Omental fat pad (tissue), 4 donors: ENCODE results near the gene SPON2. TPM values are rescaled to one million over a fixed set of nuclear protein-coding genes. Genes with fewer than 3 reads are reported as not detected.

Experiments used
- ATAC-seq: fragments of 150-250 bp; one replicate; pipeline ENCODE4 v1.9.1; 2016; ENCODE audit warnings: mild to moderate bottlenecking, moderate library complexity; ENCODE audit not compliant: low FRiP score
- DNase-seq: peaks from one replicate; pipeline ENCODE4 v3.0.0-alpha.2; 2019; ENCODE audit warnings: low spot score
- CTCF ChIP-seq, 3 donors: fragments of 450-650 bp; IDR thresholded peaks; one replicate each; pipeline ENCODE4 v1.5.1; 2016 to 2017; ENCODE audit warnings: antibody characterized with exemption in 3 of 3, mild to moderate bottlenecking in 3 of 3, moderate library complexity in 2 of 3
- total RNA-seq, 4 donors: library from RNA; depleted of rRNA; stranded (reverse); fragments of >200 nt; gene quantifications; one replicate each; pipeline ENCODE4 v1.1.0, GENCODE V29; 2016

SPON2 gene
- total RNA-seq, 4 donors from 2014 or later, result 14.2 to 99.5 (median 30.1) TPM

GRCh38 chr4:1176398-1177273 is 4.3 kb upstream of the SPON2 start:
- DNase-seq, result no peak
- no peak for TF ChIP-seq CTCF (IDR thresholded peaks at IDR 0.05)
- no peak for ATAC-seq

GRCh38 chr4:1175635-1176229 is 3.3 kb upstream of the SPON2 start:
- DNase-seq (no peak), ATAC-seq (no peak)
- no peak for TF ChIP-seq CTCF (IDR thresholded peaks at IDR 0.05)

DNA sequence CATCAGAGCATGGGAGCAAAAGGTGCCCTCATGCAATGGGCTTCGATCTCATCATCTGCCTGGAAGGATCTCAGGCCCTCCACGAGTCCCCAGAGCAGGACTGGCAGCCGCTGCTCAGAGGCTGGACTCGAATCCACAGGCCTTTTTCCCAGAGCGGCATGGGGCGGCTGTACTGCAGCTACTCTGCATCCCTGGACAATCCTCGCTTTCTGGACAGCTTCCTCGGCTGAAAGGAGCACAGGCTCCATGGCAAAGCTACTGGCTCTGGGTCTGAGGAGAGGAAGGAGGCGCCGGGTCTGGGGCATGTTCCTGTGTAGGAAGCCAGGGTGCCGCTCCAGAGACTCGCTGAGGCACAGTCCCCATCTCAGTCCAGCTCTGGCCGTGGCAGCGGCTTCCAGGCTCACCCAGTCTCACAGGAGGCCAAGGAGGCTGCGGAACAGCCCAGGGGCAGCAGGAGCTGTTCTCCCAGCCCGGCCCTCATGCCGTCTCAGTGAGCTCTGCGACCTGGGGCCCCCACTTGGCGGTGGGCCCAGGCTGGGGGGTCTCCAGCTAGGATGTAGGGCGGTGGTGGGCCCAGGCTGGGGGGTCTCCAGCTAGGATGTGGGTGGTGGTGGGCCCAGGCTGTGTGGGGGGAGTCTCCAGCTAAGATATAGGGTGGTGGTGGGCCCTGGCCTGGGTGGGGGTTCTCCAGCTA is 2.7 kb upstream of the SPON2 start:
- no peak for TF ChIP-seq CTCF (IDR thresholded peaks at IDR 0.05)

GRCh38 chr4:1172971-1173757 is 781 bp upstream of the SPON2 start:
- ATAC-seq (no peak), DNase-seq (no peak)
- TF ChIP-seq CTCF (IDR thresholded peaks at IDR 0.05), result no peak

More for the DNA sequence above, 2.7 kb upstream of the SPON2 start:
- no peak for DNase-seq
- no peak for ATAC-seq

GRCh38 chr4:1171311-1172227 is 814 bp downstream of the SPON2 start:
- DNase-seq (no peak), ATAC-seq (no peak)
- no peak for TF ChIP-seq CTCF (IDR thresholded peaks at IDR 0.05)

DNA sequence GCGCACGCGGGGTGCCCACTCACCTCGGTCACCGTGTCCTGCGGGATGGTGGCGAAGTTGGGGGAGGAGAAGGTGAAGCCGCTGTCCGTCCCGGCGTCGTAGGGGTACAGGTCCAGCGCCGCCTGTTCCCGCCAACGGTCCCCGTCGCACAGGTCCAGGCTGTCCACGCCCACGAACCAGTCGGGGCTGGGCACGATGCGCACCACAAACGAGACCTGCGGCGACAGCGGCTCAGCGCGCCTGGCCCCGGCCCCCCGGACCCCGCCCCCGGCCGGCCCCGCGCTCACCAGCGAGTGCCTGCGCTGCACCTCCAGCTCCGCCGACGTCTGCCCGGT is 1.4 kb downstream of the SPON2 start:
- TF ChIP-seq CTCF (IDR thresholded peaks at IDR 0.05), result no peak
- DNase-seq (no peak), ATAC-seq (no peak)
